Mononuclear cell (primary cell): ENCODE measurements around the gene LDB3. TPM values are rescaled to one million over a fixed set of nuclear protein-coding genes. Genes with fewer than 3 reads are reported as not detected.

Source experiments
- H3K27me3 ChIP-seq: 2 replicates; pipeline ENCODE4 v1.6.0; 2011; ENCODE audit warnings: low read length, control low read depth; ENCODE audit not compliant: insufficient read depth
- H3K4me1 ChIP-seq: 2 replicates; pipeline ENCODE4 v1.5.1; 2011; ENCODE audit warnings: mild to moderate bottlenecking, low read length, control low read depth; ENCODE audit not compliant: insufficient read depth
- H3K4me3 ChIP-seq: 2 replicates; pipeline ENCODE4 v1.5.1; 2011; ENCODE audit warnings: mild to moderate bottlenecking, low read length, moderate library complexity
- H3K9me3 ChIP-seq: 2 replicates; pipeline ENCODE4 v1.5.1; 2011; ENCODE audit warnings: low read depth, mild to moderate bottlenecking, control low read depth, low read length
- total RNA-seq: library from RNA; depleted of rRNA; stranded (reverse); fragments of >200 nt; gene quantifications from one replicate; pipeline ENCODE4 v1.2.3, GENCODE V29; 2012

The LDB3 gene
- total RNA-seq, 1 donor = not detected

DNA sequence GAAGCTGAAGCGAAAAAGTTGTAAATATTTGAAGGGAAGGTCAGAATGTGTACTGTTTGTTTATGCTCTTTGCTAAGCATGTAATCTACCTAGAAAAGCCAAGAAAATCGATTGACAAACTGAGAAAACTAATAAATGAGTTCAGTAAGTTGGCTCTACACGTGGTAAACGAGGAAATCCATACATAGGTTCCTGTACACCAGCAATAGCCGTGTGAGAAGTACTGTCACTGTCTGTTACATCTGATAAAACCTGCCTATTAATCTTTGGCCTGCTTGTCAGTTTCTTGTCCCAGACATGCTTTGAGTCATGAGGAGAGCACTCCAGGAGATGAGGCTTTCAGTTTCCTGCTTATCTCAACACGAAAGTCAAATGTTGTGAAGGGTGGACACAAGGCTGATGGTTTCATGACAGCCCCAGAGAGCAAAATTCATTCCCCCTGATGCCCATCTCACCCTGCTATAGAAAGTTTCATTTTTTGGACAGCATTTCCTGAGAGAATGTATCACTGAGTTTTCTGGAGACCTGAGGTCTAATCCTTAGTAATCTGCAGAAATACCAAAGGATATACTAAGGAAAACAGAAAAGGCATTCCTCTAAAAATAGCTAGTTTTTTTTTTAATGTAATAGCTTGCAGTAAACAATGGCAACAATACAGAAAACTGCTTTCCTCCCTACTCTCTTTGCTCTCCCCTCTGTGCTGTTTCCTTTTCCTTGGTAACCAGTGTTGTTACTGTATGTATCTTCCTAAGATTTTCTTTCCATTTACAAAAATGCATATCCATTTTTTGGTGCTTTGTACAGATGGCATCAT lies 107.0 kb downstream of the LDB3 start:
- H3K27me3 ChIP-seq = no peaks in the 10 kb centered on the region
- H3K4me1 ChIP-seq = no peaks in the 10 kb centered on the region

DNA sequence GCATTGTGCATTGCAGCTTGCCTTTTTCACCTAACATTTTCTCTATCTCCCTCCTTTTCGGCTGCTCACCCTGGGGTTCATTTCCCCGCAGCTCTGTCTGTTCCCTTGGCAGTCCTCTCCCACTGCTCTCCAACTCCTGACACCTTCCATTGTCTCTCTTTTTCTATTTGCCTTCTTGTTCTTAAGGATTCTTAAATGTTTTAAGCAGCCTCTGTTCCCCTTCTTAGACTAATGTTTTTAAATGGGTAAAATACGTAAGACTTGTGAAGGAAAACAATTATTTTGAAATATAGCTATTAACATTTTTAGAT lies 107.5 kb downstream of the LDB3 start:
- no peaks in the 10 kb centered on the region for H3K9me3 ChIP-seq
- H3K27me3 ChIP-seq = no peaks in the 10 kb centered on the region
- no peaks in the 10 kb centered on the region for H3K4me1 ChIP-seq
- H3K4me3 ChIP-seq = no peak overlapping the region

More for the DNA sequence above, 107.0 kb downstream of the LDB3 start:
- H3K4me3 ChIP-seq = no peak overlapping the region
- H3K9me3 ChIP-seq = no peaks in the 10 kb centered on the region

DNA sequence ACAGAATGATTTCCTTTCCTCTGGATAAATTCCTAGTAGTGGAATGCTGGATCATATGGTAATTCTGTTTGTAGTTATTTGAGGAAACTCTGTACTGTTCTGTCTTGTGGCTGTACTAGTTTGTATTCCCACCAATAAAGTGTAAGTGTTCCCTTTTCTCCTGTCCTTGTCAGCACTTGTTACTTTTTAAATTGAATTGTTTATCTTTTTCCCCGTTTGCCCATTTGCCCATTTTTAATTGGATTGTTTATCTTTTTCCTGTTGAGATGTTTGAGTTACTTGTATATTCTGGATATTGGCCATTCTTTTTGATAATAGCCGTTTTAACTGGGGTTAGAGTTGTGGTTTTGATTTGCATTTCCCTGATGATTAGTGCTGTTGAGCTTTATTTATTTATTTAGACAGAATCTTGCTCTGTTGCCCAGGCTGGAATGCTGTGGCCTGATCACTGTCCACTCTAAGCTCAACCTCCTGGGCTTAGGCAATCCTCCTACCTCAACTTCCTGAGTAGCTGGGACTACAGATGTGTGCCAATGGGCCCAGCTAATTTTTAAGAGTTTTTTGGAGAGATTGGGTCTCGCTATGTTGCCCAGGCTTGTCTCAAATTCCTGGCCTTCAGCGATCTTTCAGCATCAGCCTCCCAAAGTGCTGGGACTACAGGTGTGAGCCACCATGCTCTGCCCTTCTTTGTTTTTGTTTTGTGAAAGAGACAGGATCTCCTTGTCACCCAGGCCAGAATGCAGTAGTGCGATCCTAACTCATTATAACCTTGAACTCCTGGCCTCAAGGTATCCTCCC lies 111.1 kb downstream of the LDB3 start:
- Histone ChIP-seq H3K4me1 (no peaks in the 10 kb centered on the region), H3K27me3 (no peaks in the 10 kb centered on the region), H3K9me3 (no peaks in the 10 kb centered on the region), H3K4me3 (no peak overlapping the region)

DNA sequence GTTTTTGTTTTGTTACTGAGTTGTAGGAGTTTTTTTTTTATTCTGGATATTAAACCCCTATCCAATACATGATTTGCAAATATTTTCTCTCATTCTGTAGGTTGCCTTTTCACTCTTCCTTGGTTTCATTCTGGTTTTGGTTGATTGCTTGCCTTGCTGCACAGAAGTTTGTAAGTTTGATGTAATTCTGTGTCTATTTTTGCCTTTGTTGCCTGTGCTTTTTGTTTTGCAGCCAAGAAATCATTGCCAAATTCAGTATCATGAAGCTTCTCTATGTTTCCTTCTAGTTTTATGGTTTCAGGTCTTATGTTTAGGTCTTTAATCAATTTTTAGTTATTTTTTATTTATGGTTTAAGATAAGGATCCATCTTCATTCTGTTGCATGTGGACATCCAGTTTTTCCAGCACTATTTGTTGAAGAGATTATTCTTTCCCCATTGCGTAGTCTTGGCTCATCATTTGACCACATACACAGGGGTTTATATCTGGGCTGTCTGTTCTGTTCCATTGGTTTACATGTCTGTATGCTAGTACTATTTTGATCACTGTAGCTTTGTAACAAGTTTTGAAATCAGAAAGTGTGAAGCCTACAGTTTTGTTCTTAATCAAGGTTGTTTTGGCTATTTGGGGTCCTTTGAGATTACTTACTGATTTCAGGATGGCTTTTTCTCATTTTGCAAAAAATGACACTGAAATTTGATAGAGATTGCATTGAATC lies 114.5 kb downstream of the LDB3 start:
- Histone ChIP-seq H3K4me1 (no peaks in the 10 kb centered on the region), H3K4me3 (no peak overlapping the region), H3K9me3 (no peaks in the 10 kb centered on the region), H3K27me3 (no peaks in the 10 kb centered on the region)

DNA sequence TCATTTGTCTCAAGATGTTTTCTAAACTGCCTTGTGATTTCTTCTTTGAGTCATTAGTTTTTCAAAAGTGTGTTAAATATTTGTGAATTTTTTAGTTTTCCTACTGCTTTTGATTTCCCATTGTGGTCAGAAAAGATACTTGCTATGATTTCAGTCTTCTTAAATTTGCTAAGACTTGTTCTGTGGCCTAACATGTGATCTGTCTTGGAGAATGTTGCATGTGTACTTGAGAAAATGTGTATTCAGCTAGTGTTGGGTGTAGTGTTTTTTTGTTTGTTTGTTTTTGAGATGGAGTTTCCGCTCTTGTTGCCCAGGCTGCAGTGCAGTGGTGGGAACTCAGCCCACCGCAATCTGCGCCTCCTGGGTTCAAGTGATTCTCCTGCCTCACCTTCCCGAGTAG lies 116.7 kb downstream of the LDB3 start:
- H3K27me3 ChIP-seq = no peaks in the 10 kb centered on the region
- H3K4me3 ChIP-seq = no peak overlapping the region
- H3K9me3 ChIP-seq = no peaks in the 10 kb centered on the region
- no peaks in the 10 kb centered on the region for H3K4me1 ChIP-seq

Other genes starting within 250 kb of the LDB3 start
- gene WAPL, start 146.7 kb upstream of the LDB3 start, total RNA-seq = 72.5 TPM
- gene OPN4, start 14.0 kb upstream of the LDB3 start, total RNA-seq = not detected
- gene BMPR1A, start 88.1 kb downstream of the LDB3 start, total RNA-seq = 3.3 TPM